HG02938 (cell line): ENCODE results near the gene ACSS1.

ENCODE experiments used
- ATAC-seq: cut with Tn5 transposase; IDR thresholded peaks from one replicate; pipeline ENCODE4 v1.9.1; 2021; ENCODE audit warnings: mild to moderate bottlenecking, moderate library complexity; ENCODE audit not compliant: unreplicated experiment

The ACSS1 gene

DNA sequence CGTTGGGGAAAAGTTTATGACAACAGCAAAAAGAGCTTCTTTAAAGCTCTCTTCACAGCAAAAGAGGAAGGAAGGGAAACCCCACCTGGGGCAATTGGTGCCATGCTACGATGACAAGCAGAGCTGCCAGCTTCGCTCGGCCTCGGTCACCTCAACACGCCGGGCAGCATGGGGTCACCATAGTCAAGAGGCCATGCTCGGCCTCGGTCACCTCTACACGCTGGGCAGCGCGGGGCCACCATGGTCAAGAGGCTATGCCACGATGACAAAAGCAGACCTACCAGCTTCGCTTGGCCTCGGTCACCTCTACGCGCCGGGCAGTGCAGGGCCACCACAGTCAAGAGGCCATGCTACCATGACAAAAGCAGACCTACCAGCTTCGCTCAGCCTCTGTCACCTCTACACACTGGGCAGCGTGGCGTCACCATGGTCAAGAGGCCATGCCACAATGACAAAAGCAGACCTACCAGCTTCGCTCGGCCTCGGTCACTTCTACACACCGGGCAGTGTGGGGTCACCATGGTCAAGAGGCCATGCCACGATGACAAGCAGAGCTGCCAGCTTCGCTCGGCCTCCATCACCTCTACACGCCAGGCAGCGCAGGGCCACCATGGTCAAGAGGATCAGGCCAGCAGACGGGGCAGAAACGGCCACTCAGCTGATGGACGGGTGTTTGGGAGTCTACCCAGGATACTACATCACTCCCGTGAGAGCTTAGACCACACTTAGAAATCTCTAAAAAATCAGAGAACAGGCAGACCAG lies 77.5 kb downstream of the ACSS1 start:
- no peak for ATAC-seq

DNA sequence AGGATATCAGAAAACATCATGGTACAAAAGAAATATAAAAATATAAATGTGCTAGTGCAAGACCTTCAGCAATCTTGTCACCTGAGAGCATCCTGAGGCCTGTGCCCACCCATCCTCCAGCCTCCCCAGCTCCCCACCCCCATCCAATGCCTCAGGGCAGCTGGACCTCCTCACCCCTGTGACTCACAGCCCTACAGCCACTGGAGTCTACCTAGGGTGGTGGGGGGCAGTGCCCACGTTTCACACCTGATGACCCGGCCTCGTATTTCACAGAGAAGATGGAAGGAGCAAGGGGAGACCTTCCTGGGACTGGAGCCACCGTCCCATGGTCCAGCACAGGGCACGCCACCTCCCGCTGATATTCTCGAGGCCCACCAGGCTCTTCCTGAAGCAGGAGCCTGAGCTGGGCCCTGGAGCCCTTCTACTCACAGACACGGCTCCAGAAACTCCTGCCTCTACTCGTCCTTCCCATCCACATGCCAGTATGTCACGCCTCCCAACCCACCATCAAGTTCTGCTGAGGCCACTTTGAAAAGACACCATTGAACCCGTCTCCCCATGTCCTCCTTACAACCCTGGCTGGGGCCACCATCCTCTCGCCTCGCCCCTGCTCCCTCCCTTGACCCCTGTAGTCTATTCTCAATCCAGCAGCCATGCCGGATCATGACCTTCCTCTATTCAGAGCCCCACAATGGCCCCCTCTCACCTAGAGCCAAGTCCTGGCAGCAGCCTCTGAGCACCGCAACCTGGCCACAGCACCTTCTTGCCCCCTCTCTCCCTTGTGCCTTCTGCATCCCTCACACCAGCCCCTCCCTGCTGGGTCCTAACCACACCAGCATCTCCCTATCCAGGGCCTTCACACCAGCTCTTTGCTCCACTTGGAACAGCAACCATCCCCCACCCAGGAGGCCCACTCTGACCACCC lies 78.6 kb downstream of the ACSS1 start:
- ATAC-seq = no peak

DNA sequence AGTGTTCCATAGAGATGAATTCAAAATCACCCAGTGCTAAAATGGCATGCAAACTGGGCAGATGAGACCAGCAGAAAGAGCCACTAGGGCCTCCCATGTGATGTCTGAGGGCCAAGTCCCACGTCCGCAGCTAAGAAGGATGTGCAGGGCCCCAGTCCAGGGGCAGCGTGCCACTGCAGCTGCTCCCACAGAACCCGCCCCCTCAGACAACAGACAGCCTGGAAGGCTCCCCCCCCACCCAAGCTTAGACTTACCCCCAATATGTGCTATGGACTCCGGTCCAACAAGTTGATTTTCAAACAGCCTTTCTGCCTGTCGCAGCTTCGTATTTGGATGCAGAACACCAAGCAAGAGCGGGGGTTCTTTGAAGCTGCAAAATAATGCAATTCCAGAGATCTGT lies 79.4 kb downstream of the ACSS1 start:
- ATAC-seq = no peak

DNA sequence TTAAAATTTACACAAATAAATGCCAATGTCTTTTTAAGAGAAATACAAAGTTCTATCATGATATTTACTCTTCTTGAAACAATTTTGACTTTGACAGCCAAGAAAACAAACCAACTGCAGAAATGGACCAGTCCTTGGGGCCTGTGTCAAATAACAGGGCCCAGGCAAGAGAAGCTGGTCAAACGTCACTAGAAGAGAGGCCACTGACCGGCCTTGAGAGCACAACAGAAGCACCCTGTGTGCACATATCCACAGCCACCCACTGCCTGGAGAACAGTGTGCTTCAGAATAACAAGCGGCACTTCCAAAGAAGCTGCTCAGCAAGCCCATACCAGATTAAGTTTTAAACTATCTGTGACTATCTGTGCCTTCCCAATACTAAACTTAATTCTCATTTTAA lies 80.1 kb downstream of the ACSS1 start:
- ATAC-seq = no peak

DNA sequence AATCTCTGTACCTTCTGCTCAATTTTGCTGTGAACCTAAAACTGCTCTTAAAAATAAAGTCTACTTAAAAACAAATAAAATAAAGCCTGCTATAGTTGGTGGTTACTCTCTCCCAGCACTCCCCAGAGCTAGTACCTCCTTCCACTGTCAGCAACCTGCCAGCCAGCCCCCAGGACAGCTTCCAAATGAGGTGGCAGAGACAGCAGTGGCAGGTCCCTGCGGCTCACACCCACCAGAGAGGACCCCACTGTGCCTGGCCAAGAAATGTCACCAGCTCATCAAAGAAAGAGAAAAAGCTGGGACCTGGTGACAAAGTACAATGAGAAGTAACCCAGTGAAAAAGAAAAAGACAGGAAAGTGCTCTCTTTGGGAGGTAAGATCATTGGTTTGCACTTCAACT lies 80.6 kb downstream of the ACSS1 start:
- no peak for ATAC-seq

DNA sequence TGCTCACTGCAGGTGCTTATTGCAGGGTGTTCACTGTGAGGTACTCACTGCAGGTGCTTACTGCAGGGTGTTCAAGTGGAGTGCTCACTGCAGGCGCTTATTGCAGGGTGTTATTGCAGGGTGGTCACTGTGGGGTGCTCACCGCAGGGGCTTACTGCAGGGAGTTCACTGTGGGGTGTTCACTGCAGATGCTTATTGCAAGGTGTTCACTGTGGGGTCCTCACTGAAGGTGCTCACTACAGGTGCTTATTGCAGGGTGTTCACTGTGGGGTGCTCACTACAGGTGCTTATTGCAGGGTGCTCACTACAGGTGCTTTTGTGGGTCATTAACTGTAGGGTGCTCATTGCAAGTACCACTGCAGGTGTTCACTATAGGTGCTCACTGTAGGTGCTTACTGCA lies 85.6 kb downstream of the ACSS1 start:
- ATAC-seq = no peak

DNA sequence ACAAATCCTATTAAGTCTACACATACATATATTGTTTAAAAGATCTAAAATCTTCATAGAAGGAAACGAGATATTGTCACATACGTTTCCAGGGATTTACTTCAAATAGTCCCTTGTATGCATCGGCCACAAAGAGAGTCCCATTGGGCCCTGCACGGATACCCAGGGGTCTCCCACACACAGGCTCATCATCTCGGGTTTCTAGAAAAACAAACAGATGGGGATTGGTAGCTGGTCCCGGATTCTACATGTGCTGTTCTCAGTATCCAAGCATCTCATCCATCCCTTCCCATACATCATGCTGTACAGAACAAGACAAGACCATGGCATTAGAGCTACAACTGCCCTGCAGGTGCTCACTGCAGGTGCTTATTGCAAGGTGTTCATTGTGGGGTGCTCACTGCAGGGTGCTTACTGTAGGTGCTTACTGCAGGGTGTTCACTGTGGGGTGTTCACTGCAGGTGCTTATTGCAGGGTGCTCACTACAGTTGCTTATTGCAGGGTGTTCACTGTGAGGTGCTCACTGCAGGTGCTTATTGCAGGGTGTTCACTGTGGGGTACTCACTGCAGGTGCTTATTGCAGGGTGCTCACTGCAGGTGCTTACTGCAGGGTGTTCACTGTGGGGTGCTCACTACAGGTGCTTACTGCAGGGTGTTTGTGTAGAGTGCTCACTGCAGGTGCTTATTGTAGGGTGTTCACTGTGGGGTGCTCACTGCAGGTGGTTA lies 86.4 kb downstream of the ACSS1 start:
- no peak for ATAC-seq

DNA sequence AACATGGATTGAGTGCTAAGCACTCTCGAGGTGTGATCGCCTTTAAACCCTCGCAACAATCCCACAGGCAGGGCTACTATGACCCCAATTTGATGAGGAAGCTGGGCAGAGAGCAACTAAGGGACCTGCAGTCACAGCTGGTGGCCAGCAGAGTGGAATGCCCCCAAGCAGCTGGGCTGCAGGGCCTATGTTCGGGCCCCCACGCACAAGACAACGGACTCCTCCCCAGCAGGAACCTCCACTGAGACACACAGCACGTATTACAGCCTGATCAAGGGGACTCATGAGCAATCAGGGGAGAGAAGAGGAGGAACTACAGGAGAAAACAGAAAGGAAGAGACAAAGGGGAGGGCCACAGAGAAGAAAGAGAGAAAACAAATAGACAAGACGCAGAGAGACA lies 87.2 kb downstream of the ACSS1 start:
- no peak for ATAC-seq

DNA sequence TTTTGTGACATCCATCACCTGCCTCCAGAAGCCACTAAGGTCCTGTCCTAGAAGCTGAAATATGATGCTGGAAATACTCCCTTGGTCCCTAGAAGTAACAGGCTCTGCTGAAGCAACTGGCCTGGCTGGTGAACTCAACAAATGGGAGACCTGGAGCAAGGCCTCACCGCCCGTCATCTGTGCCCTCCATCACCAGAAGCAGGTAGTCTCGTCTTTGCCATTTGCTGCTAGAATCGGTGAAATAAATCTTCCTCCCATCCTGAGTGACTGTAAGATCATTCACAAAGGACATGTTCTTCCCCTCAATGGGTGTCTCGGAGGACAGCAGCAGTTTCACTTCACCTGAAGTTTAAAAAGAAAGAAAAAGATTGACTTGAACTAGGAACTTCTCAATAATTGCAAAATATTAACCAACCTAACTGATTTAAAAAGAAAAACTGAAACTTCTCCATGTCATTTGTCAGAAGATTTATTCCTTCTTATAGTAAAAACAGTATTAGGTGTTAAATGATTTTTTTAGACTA lies 87.8 kb downstream of the ACSS1 start:
- ATAC-seq = no peak

DNA sequence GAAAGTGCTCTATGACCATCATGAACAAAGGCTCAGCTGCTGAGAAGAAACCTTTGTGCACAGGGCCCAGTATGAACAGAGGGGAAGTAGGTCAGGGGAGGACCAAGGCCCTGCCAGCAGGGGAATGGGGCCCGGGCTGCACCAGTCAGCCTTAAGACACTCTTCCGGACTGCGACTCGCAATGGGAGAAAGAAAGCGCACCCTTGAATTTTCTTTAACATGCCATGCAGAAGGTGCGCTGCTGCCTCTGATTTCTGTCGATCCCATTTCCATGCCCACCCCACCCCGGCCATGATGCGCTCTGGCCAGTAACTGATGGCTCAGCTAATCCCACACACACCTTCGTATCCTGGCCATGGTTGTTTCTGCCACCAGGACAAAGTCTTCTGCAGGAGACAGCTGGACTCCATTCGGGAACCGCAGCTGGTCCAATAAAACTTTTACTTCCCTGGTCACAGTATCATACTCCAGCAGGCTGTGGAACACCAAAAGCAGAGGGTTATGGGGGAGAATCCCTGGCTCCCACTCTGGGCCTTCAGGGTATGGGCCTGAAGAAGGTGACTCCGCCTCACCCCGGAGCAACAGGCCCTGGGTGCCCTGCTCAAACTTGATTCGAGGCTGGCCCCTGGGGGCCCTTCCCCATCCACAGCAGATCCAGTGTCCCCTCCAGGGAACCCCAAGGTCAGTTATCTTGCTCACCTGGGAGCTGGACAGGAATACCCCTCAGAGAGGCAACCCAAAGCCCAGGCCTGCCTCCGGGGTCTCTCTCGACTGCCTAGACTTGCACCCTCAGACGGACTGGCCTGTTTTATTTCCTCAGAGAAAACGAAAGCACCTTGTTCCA lies 88.5 kb downstream of the ACSS1 start:
- ATAC-seq = no peak

DNA sequence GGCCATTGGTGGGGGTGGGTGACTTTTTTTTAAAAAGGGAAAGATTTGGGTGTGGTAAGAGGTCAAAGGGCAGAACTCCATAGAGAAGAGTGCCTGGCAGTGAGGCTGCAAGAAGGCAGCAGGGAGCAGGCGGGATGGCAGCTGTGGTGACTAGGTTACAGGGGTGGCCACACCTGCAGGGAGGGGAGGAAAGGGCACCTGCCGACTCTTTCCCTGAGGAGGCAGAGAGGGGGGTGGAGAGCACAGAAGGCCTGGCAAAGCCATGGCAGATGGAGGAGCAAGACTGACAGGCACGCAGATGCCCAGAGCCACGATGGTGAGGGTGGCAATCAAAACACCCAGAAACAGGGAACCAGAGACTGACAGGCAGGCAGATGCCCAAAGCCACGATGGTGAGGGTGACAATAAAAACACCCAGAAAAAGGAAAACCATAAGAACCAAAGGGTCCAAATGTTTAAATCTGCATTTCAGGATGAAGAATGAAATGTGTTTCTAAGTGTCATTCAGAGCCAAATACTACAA lies 89.6 kb downstream of the ACSS1 start:
- ATAC-seq = no peak

DNA sequence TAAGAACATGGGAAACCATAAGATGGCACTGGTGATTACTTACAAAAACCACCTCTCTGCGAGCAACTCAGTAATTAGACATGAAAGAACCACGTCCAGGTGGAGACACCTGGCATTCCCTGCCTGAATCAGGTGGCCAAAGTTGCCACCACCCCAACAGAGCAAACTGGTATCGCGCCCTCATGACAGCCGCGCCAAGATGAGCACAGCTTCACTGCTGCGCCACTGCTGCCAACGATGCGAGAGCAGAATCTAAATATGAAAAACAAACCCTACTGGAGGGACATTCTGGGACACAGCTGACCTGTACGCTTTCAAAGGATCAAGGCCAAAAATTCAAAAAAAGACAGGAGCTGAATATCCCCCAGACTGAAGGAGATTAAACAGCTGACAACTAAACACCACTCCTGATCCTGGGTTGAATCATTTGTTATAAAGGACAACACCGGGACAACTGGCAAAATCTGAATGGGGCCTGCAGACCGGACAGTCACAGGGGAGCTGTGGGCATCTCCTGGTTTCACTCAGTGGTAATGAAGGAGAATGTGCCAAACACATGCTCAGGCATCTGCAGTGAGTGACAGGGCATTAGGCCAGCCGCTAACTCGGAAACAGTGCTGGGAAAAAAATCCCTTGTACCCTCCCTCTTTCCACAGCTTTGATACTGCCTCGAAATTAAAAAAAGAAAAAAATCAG lies 91.5 kb downstream of the ACSS1 start:
- ATAC-seq = no peak

DNA sequence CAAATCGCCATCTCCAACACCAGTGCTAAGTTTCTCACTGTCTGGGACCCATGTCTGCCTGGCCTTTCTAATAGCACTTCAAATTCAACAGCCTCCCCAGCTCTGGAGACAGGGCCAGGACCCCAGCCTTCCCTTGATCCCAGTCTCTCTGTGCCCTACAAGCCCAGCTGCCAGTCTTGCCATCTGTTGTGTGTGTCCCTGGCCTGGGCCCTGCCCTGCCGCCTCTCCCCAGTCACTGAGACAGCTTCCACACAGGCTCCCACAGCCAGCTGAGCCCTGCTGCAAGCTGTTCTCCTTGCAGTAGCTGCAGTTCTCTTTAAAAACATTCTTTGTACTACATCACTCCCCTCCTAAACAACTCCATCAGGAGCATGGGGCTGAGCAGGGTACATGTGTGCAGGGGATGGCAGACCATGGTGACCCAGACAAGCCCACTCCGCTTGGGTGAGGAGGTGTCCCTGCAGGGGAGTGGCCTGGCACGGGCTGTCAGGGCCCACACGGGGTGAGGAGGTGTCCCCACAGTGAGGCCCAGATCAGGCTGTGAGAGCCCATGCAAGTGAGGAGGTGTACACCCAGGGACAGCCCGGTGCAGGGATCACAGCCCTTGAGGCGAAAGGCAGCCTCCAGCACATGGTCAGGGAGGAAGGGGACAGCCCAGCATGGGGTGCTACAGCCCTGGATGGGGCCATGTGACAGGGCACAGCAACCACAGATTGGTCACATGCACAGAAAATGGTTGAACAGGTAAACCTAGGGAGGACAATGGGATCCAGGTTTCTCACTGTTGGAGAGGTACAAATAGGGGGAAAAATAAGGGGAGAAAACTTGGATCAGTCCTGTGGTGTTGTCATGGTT lies 92.6 kb downstream of the ACSS1 start:
- no peak for ATAC-seq

DNA sequence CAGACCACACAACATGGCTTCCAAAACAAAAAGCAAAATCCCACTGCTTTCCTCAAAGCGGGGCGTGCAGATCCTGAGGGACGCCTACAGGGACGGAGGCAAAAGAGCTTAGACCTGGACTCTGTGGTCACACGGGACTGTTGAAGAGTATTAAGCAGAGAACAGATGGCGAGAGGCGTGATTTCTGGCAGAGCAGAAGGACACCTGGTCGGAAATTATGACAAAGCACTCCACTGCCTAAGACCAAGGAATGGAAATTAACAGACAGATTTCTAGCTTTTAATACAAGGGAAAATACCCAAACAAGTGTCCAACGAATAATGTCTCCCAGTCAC lies 93.5 kb downstream of the ACSS1 start:
- ATAC-seq = no peak

DNA sequence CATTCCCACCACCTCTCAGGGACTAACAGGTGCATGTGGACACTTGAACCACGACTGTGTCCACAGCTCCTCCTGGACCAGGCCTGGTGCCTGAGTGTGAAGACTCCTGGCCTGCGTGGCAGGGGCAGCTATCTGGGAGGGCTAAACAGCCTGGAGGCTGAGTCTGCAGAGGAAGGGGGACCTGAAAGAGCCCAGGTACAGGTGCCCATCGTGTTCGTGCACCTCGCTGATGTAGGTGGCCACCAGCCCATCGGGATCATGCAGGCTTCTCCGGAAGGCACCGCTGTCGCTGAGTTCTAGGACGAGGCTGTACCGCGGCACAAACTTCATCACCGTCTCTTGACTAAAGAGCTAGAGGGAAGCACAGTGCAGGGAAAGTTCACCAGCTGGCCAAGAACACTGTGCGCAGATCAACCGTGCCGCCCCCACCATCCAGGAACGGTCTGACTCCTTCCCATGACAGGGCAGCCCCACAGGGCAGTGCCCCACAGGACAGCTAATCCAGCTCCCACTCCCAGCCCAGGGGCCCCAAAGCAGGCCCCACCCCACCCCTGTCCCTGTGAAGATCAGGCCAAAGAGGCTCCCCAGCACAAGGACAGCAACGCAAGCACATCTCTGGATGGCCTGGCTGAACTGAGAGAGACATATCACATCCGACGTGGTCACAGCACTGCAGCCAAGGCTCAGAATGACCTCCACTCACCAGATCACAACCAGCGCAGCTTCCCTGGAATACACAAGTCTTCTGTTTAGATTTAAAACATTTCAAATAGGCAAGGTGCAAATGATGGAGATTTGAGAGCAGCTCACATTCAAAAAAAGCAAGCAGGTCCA lies 94.0 kb downstream of the ACSS1 start:
- ATAC-seq = no peak

DNA sequence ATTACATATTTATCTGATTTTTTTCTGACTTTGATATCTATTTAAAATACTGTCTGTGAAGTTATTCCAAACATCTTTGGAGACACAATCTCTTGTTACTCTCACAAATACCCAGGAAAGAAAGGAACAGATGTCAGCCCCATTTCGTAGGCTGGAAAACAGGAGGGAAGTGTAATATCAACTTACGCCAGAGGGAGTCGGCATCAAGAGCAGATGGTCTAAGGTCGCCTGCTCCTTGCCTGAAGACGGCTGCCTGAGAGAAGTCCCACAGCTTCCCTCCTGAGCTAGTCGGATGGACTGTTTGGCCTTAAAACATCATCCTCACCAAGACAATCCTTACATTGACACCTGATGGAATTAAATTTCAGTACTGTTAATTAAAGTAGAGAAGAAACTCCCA lies 95.4 kb downstream of the ACSS1 start:
- ATAC-seq = no peak

DNA sequence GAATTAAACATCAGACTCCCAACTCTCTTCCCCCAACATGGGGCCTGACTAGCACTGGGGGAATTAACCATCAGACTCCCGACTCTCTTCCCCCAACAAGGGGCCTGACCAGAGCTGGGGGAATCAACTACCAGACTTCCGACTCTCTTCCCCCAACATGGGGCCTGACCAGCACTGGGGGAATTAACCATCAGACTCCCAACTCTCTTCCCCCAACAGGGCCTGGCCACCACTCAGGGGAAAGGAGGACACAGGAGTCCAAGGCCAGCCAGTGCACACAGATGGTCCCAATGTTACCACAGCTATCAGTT lies 95.8 kb downstream of the ACSS1 start:
- no peak for ATAC-seq
